Breast epithelium (tissue), 3 donors: ENCODE data around the gene PDE7B.

ENCODE experiments used
- CTCF ChIP-seq, 3 donors: fragments of 450-650 bp; IDR thresholded peaks; one replicate each; pipeline ENCODE4 v1.5.1; 2016 to 2017; ENCODE audit warnings: antibody characterized with exemption in 3 of 3, mild to moderate bottlenecking in 3 of 3, moderate library complexity in 3 of 3
- POLR2A ChIP-seq: fragments of 450-650 bp; IDR thresholded peaks from one replicate; pipeline ENCODE4 v1.6.1; 2016; ENCODE audit warnings: antibody characterized with exemption, mild to moderate bottlenecking, moderate library complexity

- TF ChIP-seq POLR2A = no peak
- TF ChIP-seq CTCF (IDR thresholded peaks at IDR 0.05) = no peak
Measured at GRCh38 chr6:135905604-135906300, 54.3 kb downstream of the PDE7B start.
